Central memory CD4-positive, alpha-beta T cell (primary cell): Measurements from ENCODE around the gene GPR37L1.

ENCODE experiments used
- DNase-seq: peaks from one replicate; pipeline ENCODE4 v3.0.0; 2022
- total RNA-seq, 3 experiments: gene quantifications; one replicate each; lab custom pipeline; 2026; lab: John Stamatoyannopoulos, UW

Gene GPR37L1
- 0 to 0.04 (median 0) reads per million in 3 experiments for total RNA-seq

DNA sequence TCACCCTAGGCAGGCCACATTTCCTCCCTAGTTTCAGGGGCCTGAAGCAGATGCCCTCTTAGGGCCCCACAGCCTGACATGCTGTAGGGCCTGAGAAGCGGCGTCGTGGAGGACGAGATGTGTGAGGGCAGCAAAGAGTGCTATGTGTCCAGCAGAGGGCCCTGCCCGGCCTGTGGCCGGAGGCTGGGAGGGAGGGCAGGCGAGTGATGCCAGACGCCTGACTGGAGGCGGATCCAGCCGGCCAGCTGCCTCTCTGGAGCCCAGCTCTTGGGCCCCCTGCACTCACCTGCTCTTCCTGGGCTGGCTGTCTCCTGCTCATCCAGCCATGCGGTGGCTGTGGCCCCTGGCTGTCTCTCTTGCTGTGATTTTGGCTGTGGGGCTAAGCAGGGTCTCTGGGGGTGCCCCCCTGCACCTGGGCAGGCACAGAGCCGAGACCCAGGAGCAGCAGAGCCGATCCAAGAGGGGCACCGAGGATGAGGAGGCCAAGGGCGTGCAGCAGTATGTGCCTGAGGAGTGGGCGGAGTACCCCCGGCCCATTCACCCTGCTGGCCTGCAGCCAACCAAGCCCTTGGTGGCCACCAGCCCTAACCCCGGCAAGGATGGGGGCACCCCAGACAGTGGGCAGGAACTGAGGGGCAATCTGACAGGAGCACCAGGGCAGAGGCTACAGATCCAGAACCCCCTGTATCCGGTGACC is at the start of gene GPR37L1:
GPR37L1 (plus strand) TSS at position 279 of the 697 bp plus-strand sequence; CDS start at position 326, 47 bp downstream.
- DNase-seq = no peak

GRCh38 chr1:202073206-202073605 is 49.5 kb upstream of the GPR37L1 start:
- no peak for DNase-seq

DNA sequence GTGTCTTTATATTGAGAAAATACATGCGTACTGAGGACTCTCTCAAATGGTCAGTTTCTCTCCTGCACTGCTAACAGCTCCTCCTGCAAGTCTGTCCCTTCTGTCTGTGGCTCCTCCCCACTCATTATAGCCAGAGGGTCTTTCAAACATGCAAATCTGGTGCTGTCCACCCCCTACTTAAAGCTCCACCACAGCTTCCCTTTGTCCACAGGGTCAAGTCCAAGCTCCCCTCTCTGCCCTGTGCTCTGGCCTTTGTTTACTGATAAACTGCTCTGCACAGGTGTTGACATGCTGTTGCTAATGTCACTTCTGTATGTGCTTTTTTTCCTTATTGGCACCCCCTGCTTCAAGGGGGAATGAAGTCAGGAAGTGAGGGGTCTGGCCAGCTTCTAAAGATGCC is 47.7 kb upstream of the GPR37L1 start:
- DNase-seq = no peak

DNA sequence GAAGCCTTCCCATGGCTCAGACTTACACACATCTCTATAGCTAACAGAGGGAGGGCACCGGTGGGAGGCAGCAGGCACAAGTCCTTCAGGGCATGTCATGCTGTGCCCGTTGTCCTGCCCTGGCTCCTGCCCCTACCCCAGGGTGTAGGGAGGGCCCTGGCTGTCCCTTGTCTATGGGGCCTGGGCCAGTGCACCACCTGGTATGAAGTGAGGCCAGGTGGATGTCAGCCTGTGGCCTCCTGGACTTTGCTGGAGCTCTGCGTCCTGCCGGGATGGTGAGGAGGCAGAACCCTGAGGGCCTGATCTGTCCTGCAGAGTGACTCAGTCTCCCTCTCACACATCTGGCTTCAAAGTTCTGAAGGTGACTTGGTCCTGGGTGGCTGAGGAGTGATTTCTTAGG is 47.3 kb upstream of the GPR37L1 start:
- DNase-seq = no peak

- no peak for DNase-seq
Measured at GRCh38 chr1:202076050-202076511, 46.6 kb upstream of the GPR37L1 start.

DNA sequence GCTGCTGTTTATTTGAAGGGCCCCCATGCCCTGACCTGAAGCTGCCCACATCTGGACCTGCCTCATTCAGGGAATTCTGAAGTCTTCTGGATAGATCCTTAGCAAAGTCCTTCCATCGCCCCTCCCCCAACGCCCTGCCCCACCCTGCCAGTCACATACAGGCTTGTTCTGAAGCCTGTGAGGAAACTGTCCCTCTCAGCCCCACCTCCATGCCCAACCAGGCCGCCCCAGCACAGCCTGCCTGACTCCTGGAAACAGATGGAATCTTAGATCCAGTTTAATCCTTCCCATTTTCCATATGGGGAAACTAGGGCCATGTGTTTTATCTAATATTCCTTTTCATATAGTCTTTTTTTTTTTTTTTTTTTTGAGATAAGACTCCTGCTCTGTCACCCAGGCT is 44.5 kb upstream of the GPR37L1 start:
- no peak for DNase-seq

- no peak for DNase-seq
Measured at GRCh38 chr1:202081992-202082391, 40.7 kb upstream of the GPR37L1 start.

DNA sequence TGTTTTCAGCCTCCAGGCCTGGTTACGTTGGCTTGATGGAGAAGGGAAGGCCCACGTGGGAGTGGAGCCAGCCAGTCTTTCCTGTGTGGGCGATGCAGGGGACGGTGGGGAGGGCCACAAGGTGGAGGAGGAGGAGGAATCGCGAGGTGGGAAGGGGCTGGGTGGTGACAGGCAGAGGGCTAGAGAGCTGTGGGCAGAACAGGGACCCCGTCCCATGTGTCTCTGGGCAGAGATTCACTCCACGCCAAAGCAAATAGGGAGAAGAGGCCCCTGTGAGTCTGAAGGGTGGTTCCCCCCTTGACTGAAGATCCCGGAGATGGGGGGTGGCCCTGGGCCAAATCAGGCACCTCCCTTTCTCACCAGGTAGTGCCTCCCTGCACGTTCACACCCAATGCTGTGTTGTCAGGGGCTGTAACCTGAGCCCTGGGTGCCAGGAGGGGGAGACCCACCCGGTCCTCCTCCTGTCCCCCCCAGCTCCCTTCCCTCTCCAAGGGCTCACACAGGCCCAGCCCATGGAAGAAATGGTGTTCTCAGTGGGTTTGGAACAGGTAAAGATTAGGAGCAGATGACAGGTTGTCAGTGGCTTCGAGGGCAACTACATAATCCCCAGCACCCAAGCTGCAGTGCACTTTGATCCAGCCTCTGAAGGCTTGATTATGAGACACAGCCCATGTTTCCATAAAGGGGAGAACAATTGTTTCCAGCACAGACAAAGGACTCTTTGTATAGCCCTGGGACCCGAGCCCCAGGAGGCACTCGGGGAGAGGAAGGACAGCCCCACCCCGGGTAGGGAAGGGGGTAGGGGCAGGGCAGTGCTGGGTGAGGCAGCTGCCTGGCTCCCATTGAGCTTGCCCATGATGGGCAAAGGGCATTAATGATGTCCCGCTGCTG is 37.7 kb upstream of the GPR37L1 start:
- DNase-seq = no peak

GRCh38 chr1:202085682-202086373 is 36.9 kb upstream of the GPR37L1 start:
- DNase-seq = no peak

GRCh38 chr1:202086579-202087350 is 36.0 kb upstream of the GPR37L1 start:
- no peak for DNase-seq

- DNase-seq = no peak
Measured at GRCh38 chr1:202088206-202088605, 34.5 kb upstream of the GPR37L1 start.

DNA sequence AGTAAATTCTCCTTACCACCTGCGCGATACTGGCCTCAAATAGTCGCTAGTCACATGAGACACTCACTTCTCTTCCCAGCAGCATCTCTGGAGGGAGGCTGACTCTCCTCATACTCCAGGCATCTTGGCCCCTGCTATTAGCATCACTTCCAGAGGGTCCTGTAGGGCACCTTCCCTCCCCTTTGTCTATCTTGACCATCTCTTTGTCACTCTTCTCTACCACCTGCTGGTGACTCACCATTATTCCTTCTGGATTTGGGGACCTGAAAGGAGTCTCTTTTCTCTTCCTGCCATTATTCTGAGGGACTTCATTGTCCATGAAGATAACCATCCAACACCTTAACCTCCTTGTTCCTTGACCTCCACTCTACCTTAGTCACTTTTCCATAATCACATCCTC is 31.7 kb upstream of the GPR37L1 start:
- no peak for DNase-seq

- DNase-seq = no peak
Measured at GRCh38 chr1:202093858-202094257, 28.9 kb upstream of the GPR37L1 start.

DNA sequence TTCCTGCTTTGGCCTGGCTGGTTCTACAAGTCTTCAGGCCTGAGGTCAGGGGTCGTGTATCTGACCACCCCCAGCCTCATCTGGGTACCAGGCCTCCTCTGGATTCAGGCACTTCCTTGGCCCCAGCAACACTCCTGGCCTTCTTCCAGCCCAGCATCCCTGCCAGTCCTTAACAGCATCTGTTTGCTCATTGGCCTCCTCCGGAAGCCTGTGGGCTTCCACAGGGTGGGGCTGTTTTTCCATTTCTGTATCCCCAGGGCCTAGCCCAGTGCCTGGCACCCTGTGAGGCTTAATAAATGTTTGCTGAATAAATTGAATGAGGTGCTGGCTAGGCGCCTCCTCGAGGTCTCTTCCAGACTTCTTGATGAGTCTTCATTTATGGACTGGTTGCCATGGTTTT is 21.5 kb upstream of the GPR37L1 start:
- DNase-seq = no peak

- DNase-seq = no peak
Measured at GRCh38 chr1:202104073-202104472, 18.6 kb upstream of the GPR37L1 start.

GRCh38 chr1:202105571-202106339 is 17.0 kb upstream of the GPR37L1 start:
- DNase-seq = no peak

DNA sequence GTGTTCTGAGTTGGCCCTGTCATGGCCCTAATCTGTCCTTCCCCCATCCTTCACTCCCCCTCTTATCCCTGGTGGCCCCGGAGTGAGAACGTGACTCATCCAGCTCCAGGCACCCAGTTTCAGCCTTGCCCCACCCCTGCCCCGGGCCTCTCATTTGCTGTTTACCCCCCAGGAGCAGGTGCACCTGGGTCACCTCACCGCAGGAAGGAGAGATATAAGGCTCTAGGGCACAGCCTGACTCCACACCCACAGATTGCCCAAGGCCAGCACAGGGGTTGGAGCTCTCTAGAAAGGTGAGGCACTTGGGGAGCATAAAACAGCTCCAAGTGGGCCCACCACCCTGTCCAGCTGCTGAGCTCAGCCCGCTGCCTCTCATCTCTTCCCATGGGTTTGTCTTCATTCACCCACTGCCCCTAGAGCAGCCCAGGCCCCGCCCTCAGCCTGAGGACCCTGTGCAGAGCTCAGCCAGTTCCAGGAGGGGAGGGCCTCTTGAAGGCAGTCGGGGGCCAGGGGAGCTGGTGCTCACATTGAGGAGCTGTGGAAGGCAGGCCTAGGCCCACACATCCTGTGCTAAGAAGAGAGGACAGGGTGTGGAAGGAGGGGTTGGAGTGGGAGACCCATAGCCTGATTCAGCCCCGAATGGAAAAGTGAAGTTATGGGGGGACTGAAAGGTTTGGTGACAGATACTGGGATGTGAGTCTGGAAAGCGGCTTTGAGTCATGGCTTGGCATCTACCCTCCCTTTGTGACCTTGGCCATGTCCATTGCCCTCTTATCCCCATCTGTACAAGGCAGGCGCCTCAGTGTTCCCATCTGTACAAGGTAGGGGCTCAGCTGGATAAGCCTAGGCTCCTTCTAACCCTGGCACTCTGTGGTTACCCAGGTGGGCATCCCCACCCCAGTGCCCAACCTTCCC is 16.1 kb upstream of the GPR37L1 start:
- no peak for DNase-seq

DNA sequence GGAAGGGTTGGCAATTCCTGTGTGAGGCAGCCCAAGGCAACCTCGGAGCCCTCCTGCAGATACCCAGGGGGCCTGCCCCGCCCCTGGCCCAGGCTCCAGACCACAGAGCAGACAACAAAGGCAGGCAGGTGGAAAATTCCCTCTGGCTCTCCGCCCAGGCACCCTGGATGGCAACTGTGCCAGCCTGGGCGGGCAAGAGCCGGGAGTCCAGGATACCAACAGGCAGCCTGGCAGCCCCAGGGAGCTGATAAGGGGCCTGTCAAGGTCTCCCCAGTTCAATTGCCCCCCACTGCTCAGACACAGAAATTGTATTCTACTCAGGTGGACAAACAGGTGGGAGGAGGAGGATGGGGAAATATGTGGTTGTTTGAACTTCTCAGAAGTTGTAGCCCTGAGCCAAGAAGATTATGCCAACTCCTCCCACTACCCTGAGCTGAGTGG is 15.4 kb upstream of the GPR37L1 start:
- no peak for DNase-seq

- DNase-seq = no peak
Measured at GRCh38 chr1:202107801-202108731, 14.7 kb upstream of the GPR37L1 start.
